Prostate gland (tissue), 2 donors: Measurements from ENCODE around the gene SRD5A1. TPM values are rescaled to one million over a fixed set of nuclear protein-coding genes. Genes with fewer than 3 reads are reported as not detected.

ENCODE experiments used
- DNase-seq: peaks from one replicate; pipeline ENCODE4 v3.0.0-alpha.2; 2019; ENCODE audit warnings: low spot score
- H3K27ac ChIP-seq, 2 donors: fragments of 200-600 bp; sonication (generic); 2 replicates each; pipeline ENCODE4 v1.5.1; 2017 to 2019
- H3K27me3 ChIP-seq: fragments of 200-600 bp; sonication (generic); replicated peaks from 2 replicates; pipeline ENCODE4 v1.5.1; 2019; ENCODE audit not compliant: insufficient read depth
- H3K36me3 ChIP-seq, 2 donors: fragments of 200-600 bp; sonication (generic); 1 replicate in 1 of 2; 2 replicates in 1 of 2; pipeline versions ENCODE4 v1.5.1 to v1.8.1; 2017 to 2019
- H3K4me1 ChIP-seq: fragments of 200-600 bp; sonication (generic); replicated peaks from 2 replicates; pipeline ENCODE4 v1.5.1; 2019
- H3K4me3 ChIP-seq, 2 donors: fragments of 200-600 bp; sonication (generic); 2 replicates each; pipeline ENCODE4 v1.5.1; 2017 to 2019
- H3K9me3 ChIP-seq: fragments of 200-600 bp; sonication (generic); 2 replicates; pipeline ENCODE4 v1.5.1; 2017
- POLR2A ChIP-seq: fragments of 450-650 bp; IDR thresholded peaks from one replicate; pipeline ENCODE4 v1.6.1; 2016; ENCODE audit warnings: antibody characterized with exemption, mild to moderate bottlenecking
- POLR2AphosphoS5 ChIP-seq: sonication (generic); formaldehyde crosslinking; IDR thresholded peaks from one replicate; pipeline ENCODE4 v1.6.1; 2017; ENCODE audit warnings: antibody characterized with exemption
- WGBS: methylation state at CpG from one replicate; pipeline ENCODE4 v1.1.5; 2018; 5-methylcytosine and 5-hydroxymethylcytosine counted together
- intact Hi-C: fragments of 100-400 bp; cut with DNase I; formaldehyde crosslinking; loops from one replicate; pipeline ENCODE4 v1.14.2; 2022
- total RNA-seq, 2 donors: library from RNA; depleted of rRNA; stranded (reverse); fragments of >200 nt; gene quantifications; one replicate each; pipeline ENCODE4 v1.1.0, GENCODE V29; 2016
- TF ChIP-seq, protein P1 (sequence below), 4 experiments: fragments of 200-600 bp in 2 of 4; fragments of 450-650 bp in 2 of 4; sonication (generic) in 2 of 4; IDR thresholded peaks; 1 replicate in 3 of 4; 2 replicates in 1 of 4; pipeline ENCODE4 v1.5.1; 2016 to 2019; ENCODE audit warnings: antibody characterized with exemption in 4 of 4, mild to moderate bottlenecking in 2 of 4, moderate library complexity in 2 of 4

SRD5A1 gene
- total RNA-seq, 2 donors from 2014 or later: 9.4 to 29.3 TPM

DNA sequence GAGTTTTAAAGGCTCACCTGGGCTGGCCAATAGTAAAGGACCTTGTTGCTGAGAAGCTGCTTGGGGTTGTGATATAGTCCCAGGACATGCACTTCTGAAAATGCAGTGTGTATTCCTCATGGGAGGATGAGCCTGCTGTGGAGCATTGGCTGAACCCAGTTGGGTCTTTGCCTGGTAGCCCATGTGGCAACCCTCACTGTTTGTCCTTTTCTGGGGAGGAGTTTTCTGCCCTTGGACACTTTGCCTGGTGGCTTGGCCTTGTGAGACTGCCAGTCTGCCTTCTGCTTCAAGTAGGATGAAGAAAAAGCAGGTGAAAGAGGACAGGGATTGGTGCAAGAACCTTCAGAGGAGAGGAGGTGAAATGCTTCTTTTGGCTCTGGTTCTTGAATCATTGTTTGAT lies 84.0 kb downstream of the SRD5A1 start:
- TF ChIP-seq, protein P1, sequence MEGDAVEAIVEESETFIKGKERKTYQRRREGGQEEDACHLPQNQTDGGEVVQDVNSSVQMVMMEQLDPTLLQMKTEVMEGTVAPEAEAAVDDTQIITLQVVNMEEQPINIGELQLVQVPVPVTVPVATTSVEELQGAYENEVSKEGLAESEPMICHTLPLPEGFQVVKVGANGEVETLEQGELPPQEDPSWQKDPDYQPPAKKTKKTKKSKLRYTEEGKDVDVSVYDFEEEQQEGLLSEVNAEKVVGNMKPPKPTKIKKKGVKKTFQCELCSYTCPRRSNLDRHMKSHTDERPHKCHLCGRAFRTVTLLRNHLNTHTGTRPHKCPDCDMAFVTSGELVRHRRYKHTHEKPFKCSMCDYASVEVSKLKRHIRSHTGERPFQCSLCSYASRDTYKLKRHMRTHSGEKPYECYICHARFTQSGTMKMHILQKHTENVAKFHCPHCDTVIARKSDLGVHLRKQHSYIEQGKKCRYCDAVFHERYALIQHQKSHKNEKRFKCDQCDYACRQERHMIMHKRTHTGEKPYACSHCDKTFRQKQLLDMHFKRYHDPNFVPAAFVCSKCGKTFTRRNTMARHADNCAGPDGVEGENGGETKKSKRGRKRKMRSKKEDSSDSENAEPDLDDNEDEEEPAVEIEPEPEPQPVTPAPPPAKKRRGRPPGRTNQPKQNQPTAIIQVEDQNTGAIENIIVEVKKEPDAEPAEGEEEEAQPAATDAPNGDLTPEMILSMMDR (IDR thresholded peaks at IDR 0.05): no peak
- no peak for TF ChIP-seq POLR2AphosphoS5
- TF ChIP-seq POLR2A: no peak
- no peak overlapping the region for H3K27ac ChIP-seq
- no peaks in the 10 kb centered on the region for H3K9me3 ChIP-seq
- intact Hi-C loops: loop anchor here (10.0 kb wide), 1 partner anchor 1222 kb away; no protein-coding TSS in a partner anchor
- no peaks in the 10 kb centered on the region for H3K27me3 ChIP-seq
- H3K4me3 ChIP-seq: no peak overlapping the region
- H3K36me3 ChIP-seq: no peaks in the 10 kb centered on the region
- DNase-seq: no peak
- H3K4me1 ChIP-seq: peaks cover 12% of the 10 kb centered on the region

DNA sequence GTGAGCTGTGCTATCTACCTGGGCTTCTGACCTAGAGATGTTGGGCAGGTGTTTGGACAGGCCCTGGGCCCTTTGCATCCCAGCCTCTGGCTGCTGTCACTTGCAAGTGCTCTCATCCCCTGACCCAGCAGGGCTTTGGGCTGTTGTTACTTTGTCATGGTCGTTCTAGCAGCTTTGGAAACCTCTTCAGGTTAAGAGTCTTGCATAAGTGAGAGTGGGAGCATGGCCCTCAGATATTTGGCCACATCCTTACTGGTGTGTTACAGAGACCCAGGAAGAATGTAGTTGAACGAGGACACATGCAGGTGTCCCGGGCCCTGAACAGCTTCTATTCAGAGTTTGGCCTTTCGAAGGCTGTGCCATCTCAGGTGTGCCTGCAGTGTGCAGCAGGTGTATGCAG lies 84.4 kb downstream of the SRD5A1 start:
- H3K36me3 ChIP-seq: no peaks in the 10 kb centered on the region
- 51% methylated on average over 4 of the region's 4 CpGs for WGBS

DNA sequence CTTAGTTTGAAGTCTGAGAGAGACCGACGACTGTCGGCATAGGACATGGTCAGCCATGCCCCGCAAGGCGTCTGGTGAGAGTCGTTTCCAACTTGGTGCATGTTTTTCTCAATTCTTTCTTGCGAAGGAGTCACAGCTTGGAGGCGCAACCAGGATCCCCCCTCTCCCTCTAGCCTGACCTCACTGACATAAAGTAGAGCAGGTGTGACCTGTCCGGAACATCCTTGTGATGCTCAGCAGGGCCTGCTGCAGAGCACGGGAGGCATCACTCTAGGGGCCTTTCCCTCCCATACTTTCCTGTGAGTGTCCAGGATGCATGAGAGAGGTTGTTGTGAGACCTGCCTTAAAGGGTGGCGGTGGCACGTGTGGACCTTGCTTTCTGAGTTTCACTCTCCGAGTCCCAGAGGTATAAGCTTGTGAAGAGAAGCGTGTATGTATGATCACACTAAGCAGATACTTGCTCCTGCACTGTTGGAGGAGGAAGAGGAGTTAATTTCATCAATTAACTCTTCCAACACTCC lies 85.0 kb downstream of the SRD5A1 start:
- no peaks in the 10 kb centered on the region for H3K36me3 ChIP-seq
- intact Hi-C loops: loop anchor here (10.0 kb wide), 1 partner anchor 1223 kb away; no protein-coding TSS in a partner anchor
- no peaks in the 10 kb centered on the region for H3K27me3 ChIP-seq
- no peak for DNase-seq
- peaks cover 15% of the 10 kb centered on the region for H3K4me1 ChIP-seq
- no peak overlapping the region for H3K4me3 ChIP-seq
- H3K27ac ChIP-seq: no peak overlapping the region
- 66% methylated on average over 14 of the region's 14 CpGs for WGBS
- H3K9me3 ChIP-seq: no peaks in the 10 kb centered on the region
- TF ChIP-seq POLR2AphosphoS5 (no peak), POLR2A (no peak)
- TF ChIP-seq, protein P1 (IDR thresholded peaks at IDR 0.05): no peak

More for the DNA sequence above, 84.4 kb downstream of the SRD5A1 start:
- intact Hi-C loops: loop anchor here (10.0 kb wide), 1 partner anchor 1223 kb away; no protein-coding TSS in a partner anchor
- Histone ChIP-seq H3K4me1 (peaks cover 13% of the 10 kb centered on the region), H3K27me3 (no peaks in the 10 kb centered on the region), H3K27ac (no peak overlapping the region), H3K9me3 (no peaks in the 10 kb centered on the region), H3K4me3 (no peak overlapping the region)
- no peak for DNase-seq
- TF ChIP-seq POLR2AphosphoS5 (no peak), POLR2A (no peak)
- TF ChIP-seq, protein P1 (IDR thresholded peaks at IDR 0.05): no peak

DNA sequence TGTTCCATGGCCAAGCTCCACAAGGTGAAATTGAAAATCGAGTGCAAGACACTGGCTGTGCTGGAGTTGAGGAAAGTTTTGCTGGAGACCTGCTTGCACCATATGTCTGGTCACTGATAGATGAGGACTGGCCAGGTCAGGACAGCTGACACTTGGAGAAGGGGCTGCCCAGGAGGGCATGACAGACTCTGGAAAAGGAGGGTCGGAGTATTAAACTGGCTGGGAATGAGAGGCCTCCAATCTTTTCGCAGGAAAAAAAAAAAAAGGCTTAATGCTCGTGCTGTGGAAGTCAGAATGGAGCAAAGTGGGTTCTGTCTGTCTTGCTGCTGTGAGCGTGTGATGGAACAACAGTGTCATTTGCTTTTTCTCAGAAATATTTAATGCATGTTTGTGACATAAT lies 85.5 kb downstream of the SRD5A1 start:
- Histone ChIP-seq H3K27me3 (no peaks in the 10 kb centered on the region), H3K27ac (no peak overlapping the region), H3K36me3 (no peaks in the 10 kb centered on the region), H3K9me3 (no peaks in the 10 kb centered on the region), H3K4me1 (peaks cover 15% of the 10 kb centered on the region), H3K4me3 (no peak overlapping the region)
- DNase-seq: no peak
- intact Hi-C loops: loop anchor here (10.0 kb wide), 1 partner anchor 1224 kb away; no protein-coding TSS in a partner anchor
- 51% methylated on average over 5 of the region's 5 CpGs for WGBS
- TF ChIP-seq, protein P1 (IDR thresholded peaks at IDR 0.05): no peak
- TF ChIP-seq POLR2A: no peak
- TF ChIP-seq POLR2AphosphoS5: no peak

DNA sequence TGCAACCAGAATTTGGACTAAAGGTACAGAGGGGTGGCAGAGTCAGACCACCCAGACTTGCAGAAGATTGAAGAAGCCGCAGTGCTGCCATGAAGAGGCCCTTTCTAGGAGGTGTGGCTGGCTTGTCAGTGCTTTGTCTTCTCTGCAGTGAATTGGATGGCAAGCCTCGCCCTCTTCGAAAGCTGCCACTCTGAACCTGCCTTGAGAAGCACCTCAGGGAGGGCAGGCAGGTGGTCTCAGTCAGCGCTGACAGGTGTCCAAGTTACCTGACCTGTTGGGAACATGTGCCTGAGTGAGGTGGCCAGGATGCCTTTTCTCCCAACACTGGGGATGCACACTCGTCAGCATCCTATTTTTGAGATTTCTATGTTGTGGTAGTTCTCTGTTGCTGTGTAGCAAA lies 86.2 kb downstream of the SRD5A1 start:
- Histone ChIP-seq H3K36me3 (no peaks in the 10 kb centered on the region), H3K4me3 (no peak overlapping the region), H3K27ac (no peak overlapping the region), H3K9me3 (no peaks in the 10 kb centered on the region), H3K4me1 (peaks cover 15% of the 10 kb centered on the region), H3K27me3 (no peaks in the 10 kb centered on the region)
- intact Hi-C loops: loop anchor here (10.0 kb wide), 1 partner anchor 1225 kb away; no protein-coding TSS in a partner anchor
- no peak for DNase-seq
- WGBS: 89% methylated on average over 5 of the region's 5 CpGs
- TF ChIP-seq POLR2A (no peak), POLR2AphosphoS5 (no peak)
- TF ChIP-seq, protein P1 (IDR thresholded peaks at IDR 0.05): no peak
